Skin of body (tissue), 2 donors: ENCODE data around the gene SLC39A1. TPM values are rescaled to one million over a fixed set of nuclear protein-coding genes. Genes with fewer than 3 reads are reported as not detected.

Experiments
- small RNA-seq: library from RNA; depleted of rRNA; stranded (forward); fragments of <200 nt; gene quantifications from one replicate; pipeline ENCODE3, GENCODE V24; 2014; ENCODE audit warnings: low replicate concordance
- total RNA-seq: library from RNA; depleted of rRNA; stranded (reverse); fragments of >200 nt; gene quantifications from one replicate; pipeline ENCODE4 v1.2.3, GENCODE V29; 2014

Gene SLC39A1
- total RNA-seq, 1 donor from 2014 or later, result 38.8 TPM

Small RNAs within 50 kb of the gene (small RNA-seq; reads per million reads assigned to genes)
- gene MIR6737, result not detected

Other genes starting within 250 kb of the SLC39A1 start
- 40.5 TPM for gene INTS3, start 235.5 kb downstream of the SLC39A1 start, total RNA-seq
- 25.0 TPM for gene SLC27A3, start 188.1 kb downstream of the SLC39A1 start, total RNA-seq
- gene GATAD2B, start 40.6 kb downstream of the SLC39A1 start, total RNA-seq, result 12.6 TPM
- gene DENND4B, start 16.8 kb downstream of the SLC39A1 start, total RNA-seq, result 18.8 TPM
- gene CRTC2, start 4.9 kb downstream of the SLC39A1 start, total RNA-seq, result 5.1 TPM
- 10.7 TPM for gene CREB3L4, start 4.4 kb upstream of the SLC39A1 start, total RNA-seq
- gene JTB, start 14.1 kb upstream of the SLC39A1 start, total RNA-seq, result 73.8 TPM
- 38.7 TPM for gene RAB13, start 22.8 kb upstream of the SLC39A1 start, total RNA-seq
- 2,280 TPM for gene RPS27, start 27.2 kb upstream of the SLC39A1 start, total RNA-seq
- gene NUP210L, start 191.5 kb upstream of the SLC39A1 start, total RNA-seq, result 0.10 TPM
- gene TPM3, start 228.6 kb upstream of the SLC39A1 start, total RNA-seq, result 166 TPM
- gene CFAP141, start 242.8 kb upstream of the SLC39A1 start, total RNA-seq, result not detected